K562 (cell line): Measurements from ENCODE around the gene TRIM25. TPM values are rescaled to one million over a fixed set of nuclear protein-coding genes. Genes with fewer than 3 reads are reported as not detected.

ENCODE experiments used
- ATAC-seq: fragments of 200-7000 bp; cut with Tn5 transposase; 3 replicates; pipeline ENCODE4 v1.9.1; 2020; ENCODE audit warnings: moderate library complexity
- BruUV-seq: library from RNA; stranded (reverse); fragments of 400-500 nt; replicated peaks from 2 replicates; lab custom pipeline; 2021; lab: Mats Ljungman, UMichigan
- CTCF ChIA-PET: fragments of 300-600 bp; formaldehyde crosslinking; extraction: SDS; loops from one replicate; lab custom pipeline; 2021; ENCODE audit warnings: low intra/inter-chr PET ratio; lab: Yijun Ruan, JAX
- POLR2A ChIA-PET: fragments of 300-600, 350-650 bp; sonication (Branson Sonifier 250); formaldehyde crosslinking; extraction: SDS; loops from one replicate; lab custom pipeline; 2021; ENCODE audit warnings: antibody characterized with exemption, inconsistent platforms; lab: Yijun Ruan, JAX
- DNase-seq, 4 experiments: peaks; one replicate each; pipeline versions ENCODE4 v3.0.0 to v3.0.0-alpha.2; 2011 to 2018; ENCODE audit warnings: low spot score in 3 of 4, mixed read lengths in 3 of 4; ENCODE audit errors: extremely low read depth in 1 of 4
- FAIRE-seq: peaks from 2 replicates; lab custom pipeline; 2011; peaks lifted over from hg19 to GRCh38; lab: Jason Lieb, UNC
- H2AFZ ChIP-seq: 2 replicates; pipeline ENCODE4 v1.6.0; 2011; ENCODE audit warnings: low read depth, low read length, control low read depth, inconsistent platforms
- H3K27ac ChIP-seq: fragments of 200-600 bp; 3 replicates; pipeline ENCODE4 v1.8.0; 2011; ENCODE audit warnings: low read depth, mild to moderate bottlenecking, control low read depth, inconsistent platforms, low read length, moderate library complexity, mixed read lengths; ENCODE audit errors: extremely low read depth
- H3K27me3 ChIP-seq, 2 experiments: fragments of 300-600 bp in 1 of 2; 2 replicates in 1 of 2; 3 replicates in 1 of 2; pipeline versions ENCODE4 v1.6.0 to v1.8.0; 2011; ENCODE audit warnings: inconsistent platforms in 2 of 2, low read length in 2 of 2, mild to moderate bottlenecking in 1 of 2, mixed read lengths in 1 of 2, moderate library complexity in 1 of 2; ENCODE audit not compliant: control insufficient read depth in 2 of 2, insufficient read depth in 2 of 2
- H3K36me3 ChIP-seq: fragments of 300-600 bp; 3 replicates; pipeline ENCODE4 v1.8.0; 2011; ENCODE audit warnings: mild to moderate bottlenecking, low read length, inconsistent platforms; ENCODE audit not compliant: control insufficient read depth, insufficient read depth
- H3K4me1 ChIP-seq, 2 experiments: fragments of 200-600 bp in 1 of 2; replicated peaks in 1 of 2; 2 replicates in 1 of 2; 3 replicates in 1 of 2; pipeline versions ENCODE4 v1.5.1 to v1.8.0; 2011; ENCODE audit warnings: inconsistent platforms in 2 of 2, low read length in 2 of 2, mild to moderate bottlenecking in 1 of 2, mixed read lengths in 1 of 2, moderate library complexity in 1 of 2; ENCODE audit not compliant: control insufficient read depth in 2 of 2, insufficient read depth in 2 of 2
- H3K4me2 ChIP-seq: 2 replicates; pipeline ENCODE4 v1.6.1; 2011; ENCODE audit warnings: low read length, control low read depth, inconsistent platforms, mixed read lengths; ENCODE audit not compliant: insufficient read depth
- H3K4me3 ChIP-seq: fragments of 200-600 bp; sonication (generic), shearing (Covaris generic); 2 replicates; pipeline ENCODE4 v1.5.1; 2016; ENCODE audit warnings: control low read depth, inconsistent platforms
- H3K79me2 ChIP-seq: fragments of 200-600 bp; 3 replicates; pipeline ENCODE4 v1.8.0; 2011; ENCODE audit warnings: low read length, inconsistent platforms; ENCODE audit not compliant: control insufficient read depth, insufficient read depth
- H3K9ac ChIP-seq, 2 experiments: 2 replicates each; pipeline versions ENCODE4 v1.6.0 to v1.6.1; 2011; ENCODE audit warnings: low read depth in 2 of 2, low read length in 2 of 2, control low read depth in 1 of 2, inconsistent platforms in 1 of 2, mild to moderate bottlenecking in 1 of 2, mixed read lengths in 1 of 2; ENCODE audit not compliant: insufficient read depth in 1 of 2
- H3K9me1 ChIP-seq: one replicate; pipeline ENCODE4 v1.6.0; 2011; ENCODE audit warnings: inconsistent platforms, mild to moderate bottlenecking, low read length, moderate library complexity; ENCODE audit not compliant: control insufficient read depth, insufficient read depth
- H3K9me3 ChIP-seq: replicated peaks from 2 replicates; pipeline ENCODE4 v1.5.1; 2011; ENCODE audit warnings: low read depth, low read length, inconsistent platforms; ENCODE audit not compliant: control insufficient read depth, insufficient read depth
- H4K20me1 ChIP-seq: replicated peaks from 2 replicates; pipeline ENCODE4 v1.6.1; 2011; ENCODE audit warnings: low read length, inconsistent platforms, mixed read lengths; ENCODE audit not compliant: control insufficient read depth, insufficient read depth
- ATF6 ChIP-seq: sonication (generic); formaldehyde crosslinking; IDR thresholded peaks from 2 replicates; pipeline ENCODE4 v1.4.0; 2020; ENCODE audit warnings: mild to moderate bottlenecking, missing genetic modification reagents
- HNRNPUL1 ChIP-seq: fragments of 200-400 bp; formaldehyde crosslinking; IDR thresholded peaks from 2 replicates; pipeline ENCODE4 v1.6.1; 2017; ENCODE audit warnings: low read length
- SMARCC2 ChIP-seq: fragments of 450-650 bp; IDR thresholded peaks from 2 replicates; pipeline ENCODE4 v1.6.1; 2017; ENCODE audit warnings: antibody characterized with exemption, moderate library complexity, mild to moderate bottlenecking, low read depth
- ZBTB40 ChIP-seq, 2 experiments: fragments of 450-650 bp in 1 of 2; sonication (generic) in 1 of 2; formaldehyde crosslinking in 1 of 2; IDR thresholded peaks; 2 replicates each; pipeline versions ENCODE4 v1.7.1 to v1.9.0; 2016 to 2022; ENCODE audit warnings: inconsistent platforms in 1 of 2, mild to moderate bottlenecking in 1 of 2, missing genetic modification reagents in 1 of 2
- WGBS: fragments of 100-300 bp; shearing (Covaris generic); methylation state at CpG from one replicate; pipeline ENCODE4 v1.1.6; 2016; ENCODE audit warnings: low coverage, mixed read lengths; ENCODE audit not compliant: insufficient coverage; ENCODE audit errors: missing lambda C conversion rate; 5-methylcytosine and 5-hydroxymethylcytosine counted together
- in situ Hi-C: fragments of 300-500 bp; cut with MboI; formaldehyde crosslinking; loops from 4 replicates; pipeline ENCODE4 v1.15.0; 2018; ENCODE audit warnings: inconsistent platforms, mixed read lengths
- intact Hi-C: fragments of 100-400 bp; cut with micrococcal nuclease; formaldehyde crosslinking; loops from 2 replicates; pipeline ENCODE4 v1.14.2; 2022
- polyA plus RNA-seq, 8 experiments: library from polyadenylated mRNA; depleted of rRNA in 4 of 8; stranded (reverse) in 5 of 8; unstranded in 3 of 8; fragments of >200 nt; fragmentation: Nextera tagmentation in 2 of 8; fragmentation: Illumina TruSeq in 1 of 8; extraction: Ambion mirVana in 2 of 8; extraction: Trizol in 1 of 8; gene quantifications; 2 replicates each; pipeline versions ENCODE4 v1.2.1 to v1.2.3, GENCODE V29; 2011 to 2014; ENCODE audit warnings: inconsistent platforms in 1 of 8, missing spikeins in 1 of 8
- total RNA-seq, 7 experiments: library from RNA; depleted of rRNA in 6 of 7; stranded (reverse); fragments of >200 nt in 6 of 7; fragmentation: Illumina TruSeq in 2 of 7; extraction: Trizol in 2 of 7; gene quantifications; 2 replicates each; pipeline versions ENCODE4 v1.2.1 to v1.2.3, GENCODE V29; 2011 to 2021; ENCODE audit warnings: low replicate concordance in 1 of 7

TRIM25 gene
- total and polyA plus RNA-seq, 9 of the 15 experiments (the other 6 are each of a cell fraction or from before 2014, with no cell fraction given): 5.9 to 49.5 (median 24.5) TPM

- H2AFZ ChIP-seq: no peak overlapping the region
- ATAC-seq (no peak), FAIRE-seq (no peak)
- H3K79me2 ChIP-seq: no peaks in the 10 kb centered on the region
- no peaks in the 10 kb centered on the region for H4K20me1 ChIP-seq
- no TSS peak for BruUV-seq
- no peaks in the 10 kb centered on the region for H3K27me3 ChIP-seq
- intact Hi-C loops: no loop called here
- in situ Hi-C loops: no loop called here
- 39% methylated on average over 2 of the region's 2 CpGs for WGBS
- CTCF ChIA-PET: no interaction called here
- H3K36me3 ChIP-seq: peaks cover 22% of the 10 kb centered on the region; the same call in 2 of the 3 replicates
- no peak overlapping the region for H3K9ac ChIP-seq
- TF ChIP-seq ZBTB40 (IDR thresholded peaks at IDR 0.05): no peak
- no peak for TF ChIP-seq ZBTB40 (CRISPR knock-in tag; IDR thresholded peaks at IDR 0.05)
- TF ChIP-seq HNRNPUL1: no peak
- TF ChIP-seq SMARCC2: no peak
- no peak for TF ChIP-seq ATF6
- TF ChIP-seq, all 486 proteins: peak for 0
- no peaks in the 10 kb centered on the region for H3K9me3 ChIP-seq
- POLR2A ChIA-PET: interaction anchor here (0.6 to 1.0 kb wide), 3 partner anchors 15 to 26 kb away, joined by 3 read pairs; no protein-coding TSS in a partner anchor
- no peak overlapping the region for H3K4me3 ChIP-seq
- no peak overlapping the region for H3K4me2 ChIP-seq
- H3K9me1 ChIP-seq: no peaks in the 10 kb centered on the region
- no peak for DNase-seq
- no peak overlapping the region for H3K27ac ChIP-seq
- no peaks in the 10 kb centered on the region for H3K4me1 ChIP-seq
Measured at GRCh38 chr17:56867948-56868376, 45.9 kb downstream of the TRIM25 start.
